Fibroblast of lung (primary cell): ENCODE measurements around the gene LRRC8D.

Experiments used
- CTCF ChIP-seq, 2 donors: IDR thresholded peaks in 1 of 2; conservative IDR thresholded peaks in 1 of 2; 1 replicate in 1 of 2; 2 replicates in 1 of 2; pipeline ENCODE4 v1.5.1; 2011 to 2012; ENCODE audit warnings: low read length in 2 of 2, control low read depth in 1 of 2, inconsistent platforms in 1 of 2, low read depth in 1 of 2, mild to moderate bottlenecking in 1 of 2
- EZH2 ChIP-seq: IDR thresholded peaks from 2 replicates; pipeline ENCODE4 v1.5.1; 2012; ENCODE audit warnings: low read length, control low read depth, mild to moderate bottlenecking; ENCODE audit errors: missing control alignments

GRCh38 chr1:89827902-89828301 is 7.1 kb downstream of the LRRC8D start:
- TF ChIP-seq CTCF (conservative IDR thresholded peaks at IDR 0.05 in 1 of 2, IDR thresholded peaks at IDR 0.05 in 1 of 2; ENCODE audit: low read depth in 1 of 2, low read length in 2 of 2) (no peak), EZH2 (no peak)
